Adipose tissue (tissue), 3 donors: ENCODE data around the gene STIL. TPM values are rescaled to one million over a fixed set of nuclear protein-coding genes. Genes with fewer than 3 reads are reported as not detected.
"Not testable (repeated sequence)": the region's sequence is repeated elsewhere in the genome, so short reads cannot be mapped to it uniquely, and the experiment has no call there.

Experiments
- H3K27ac ChIP-seq: one replicate; pipeline ENCODE4 v1.5.1; 2013; ENCODE audit warnings: low read depth, low read length
- WGBS, 3 donors: extraction: QIAGEN DNeasy Blood & Tissue Kit; methylation state at CpG; one replicate each; pipeline ENCODE4 v1.1.7; 2013; 5-methylcytosine and 5-hydroxymethylcytosine counted together
- polyA plus RNA-seq, 3 donors: library from polyadenylated mRNA; stranded (reverse); fragments of 200-250 nt; gene quantifications; one replicate each; pipeline ENCODE4 v1.2.3, GENCODE V29; 2013
- donor health status: healthy with polysubstance abuse.
- donor health status: Bipolar disorder and iron deficiency.
- donor health status: healthy.

STIL gene
- polyA plus RNA-seq, 3 donors: 0.22 to 0.56 (median 0.36) TPM

DNA sequence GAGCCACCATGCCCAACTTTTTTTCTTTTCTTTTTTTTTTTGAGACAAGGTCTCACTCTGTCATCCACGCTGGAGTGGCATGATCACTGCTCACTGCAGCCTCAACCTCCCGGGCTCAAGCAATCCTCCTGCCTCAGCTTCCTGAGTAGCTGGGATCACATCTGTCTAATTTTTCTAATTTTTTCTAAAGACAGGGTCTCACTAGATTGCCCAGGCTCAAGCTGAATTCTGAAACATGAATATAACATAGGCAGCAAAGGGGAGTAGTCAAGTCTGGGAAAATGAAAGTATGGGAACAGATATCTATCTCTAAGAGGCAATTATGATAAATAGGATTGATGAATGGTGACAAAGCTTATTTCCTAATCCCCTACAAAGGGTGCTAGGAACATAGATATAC is 12.3 kb upstream of the STIL start:
- 71 to 94% (median 90%) methylated on average over 2 of the region's 2 CpGs for WGBS, 3 donors
- no peak overlapping the region for H3K27ac ChIP-seq

DNA sequence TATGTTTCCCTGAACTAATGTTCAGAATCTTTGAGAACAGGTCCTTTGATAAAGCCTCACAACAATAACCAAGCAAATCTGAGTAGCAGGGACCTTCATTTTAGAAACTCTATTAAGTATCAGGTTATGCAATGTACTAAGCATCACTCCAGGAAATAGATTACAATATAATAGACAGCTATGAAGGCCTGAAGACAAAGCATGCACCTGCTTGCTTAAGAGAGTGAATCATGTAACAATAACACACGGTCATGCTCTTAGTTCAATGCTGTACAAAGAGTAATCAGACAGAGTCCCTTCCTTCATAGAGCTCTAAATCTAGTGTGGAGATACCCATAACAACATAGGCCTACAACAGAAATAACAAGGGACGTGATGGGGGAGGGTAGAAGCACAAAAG is 11.6 kb upstream of the STIL start:
- H3K27ac ChIP-seq: no peak overlapping the region
- WGBS, 3 donors: 63 to 74% (median 69%) methylated on average over 2 of the region's 2 CpGs

DNA sequence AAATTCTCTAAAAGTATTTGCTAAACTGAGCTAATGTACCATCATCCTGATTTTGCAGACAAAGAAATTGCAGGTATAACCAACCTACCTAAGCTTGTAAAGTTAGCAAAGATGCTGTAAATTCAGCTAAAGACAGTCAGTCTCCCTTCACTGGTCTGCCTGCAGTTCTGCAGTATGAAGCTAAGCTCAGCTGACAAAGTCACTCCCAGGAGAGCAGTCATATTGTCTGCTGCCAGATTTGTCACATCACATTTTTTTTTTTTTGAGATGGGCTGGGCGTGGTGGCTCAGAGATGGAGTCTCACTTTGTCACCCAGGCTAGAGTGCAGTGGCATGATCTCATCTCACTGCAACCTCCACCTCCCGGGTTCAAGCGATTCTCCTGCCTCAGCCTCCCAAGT is 10.7 kb upstream of the STIL start:
- no peak overlapping the region for H3K27ac ChIP-seq
- 90 to 93% (median 90%) methylated on average over 3 of the region's 3 CpGs for WGBS, 3 donors

DNA sequence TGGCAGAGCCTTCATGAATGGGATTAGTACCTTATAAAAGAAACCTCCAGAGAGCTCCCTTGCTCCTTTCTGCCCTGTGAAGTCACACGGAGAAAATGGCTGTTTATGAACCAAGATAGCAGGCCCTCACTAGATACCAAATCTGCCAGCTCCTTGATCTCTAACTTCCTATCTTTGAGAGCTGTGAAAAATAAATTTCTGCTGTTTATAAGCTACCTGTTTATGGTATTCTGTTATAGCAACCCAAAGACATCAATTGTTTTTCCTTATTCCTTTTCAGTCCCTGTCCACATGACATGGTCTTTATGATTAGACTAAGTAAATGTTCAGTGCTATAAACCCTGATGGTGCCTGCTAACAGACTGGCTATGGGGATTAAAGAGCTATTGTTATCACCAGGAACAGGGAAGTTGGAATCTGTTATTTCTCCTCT is 9.7 kb upstream of the STIL start:
- H3K27ac ChIP-seq: no peak overlapping the region
- 37 to 53% (median 43%) methylated on average over 1 of the region's 1 CpG for WGBS, 3 donors

DNA sequence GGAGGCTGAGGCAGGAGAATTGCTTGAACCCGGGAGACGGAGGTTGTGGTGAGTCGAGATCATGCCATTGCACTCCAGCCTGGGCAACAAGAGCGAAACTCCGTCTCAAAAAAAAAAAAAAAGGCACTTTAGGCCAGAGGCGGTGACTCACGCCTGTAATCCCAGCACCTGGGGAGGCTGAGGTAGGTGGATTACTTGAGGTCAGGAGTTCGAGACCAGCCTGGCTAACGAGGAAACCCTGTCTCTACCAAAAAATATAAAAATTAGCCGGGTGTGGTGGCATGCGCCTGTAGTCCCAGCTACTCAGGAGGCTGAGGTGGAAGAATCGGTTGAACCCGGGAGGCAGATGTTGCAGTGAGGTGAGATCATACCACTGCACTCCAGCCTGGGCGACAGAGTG is 6.0 kb upstream of the STIL start:
- 89 to 90% (median 90%) methylated on average over 13 to 14 of the region's 14 CpGs for WGBS, 3 donors
- not testable (repeated sequence) for H3K27ac ChIP-seq

DNA sequence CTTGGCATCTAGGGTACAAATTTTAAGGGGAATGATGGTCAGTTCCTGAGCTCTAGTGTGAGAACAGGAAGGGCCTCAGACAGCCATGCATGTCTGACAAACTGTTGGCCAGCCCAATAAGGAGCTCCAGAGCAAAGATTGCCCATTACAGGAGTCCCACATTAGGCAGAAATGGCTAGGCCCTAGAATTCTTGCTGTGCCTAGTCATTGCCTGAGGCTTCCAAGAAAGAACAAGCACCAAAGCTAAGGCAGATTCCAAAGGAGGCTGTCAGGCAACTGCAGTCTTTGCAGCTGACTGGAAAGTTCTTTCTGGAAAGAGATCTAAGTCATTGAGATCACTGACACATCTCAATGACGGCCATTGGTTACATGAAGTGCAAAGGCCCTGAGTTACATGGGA is 3.9 kb upstream of the STIL start:
- H3K27ac ChIP-seq: no peak overlapping the region
- 69 to 100% (median 86%) methylated on average over 1 of the region's 1 CpG for WGBS, 3 donors

DNA sequence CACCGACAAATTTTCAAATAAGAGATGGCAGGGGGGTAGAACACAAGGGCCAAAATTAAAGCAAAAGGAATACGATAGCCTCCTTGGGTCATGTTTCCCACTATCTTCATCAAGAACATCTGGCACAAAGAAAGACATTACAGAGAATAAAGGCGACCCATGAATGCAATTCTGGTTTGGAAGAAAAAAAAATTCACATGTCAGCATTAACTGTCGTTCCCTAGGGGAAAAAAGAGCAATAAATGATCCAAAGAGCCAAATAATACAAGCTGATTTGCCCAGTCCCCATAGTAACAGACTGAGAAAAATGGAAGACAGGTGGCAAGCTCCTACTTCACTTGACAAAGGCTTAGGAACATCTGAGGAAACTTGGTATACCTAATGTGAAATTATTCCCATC is 4.5 kb downstream of the STIL start:
- WGBS, 3 donors: 86 to 92% (median 86%) methylated on average over 4 of the region's 4 CpGs
- no peak overlapping the region for H3K27ac ChIP-seq

DNA sequence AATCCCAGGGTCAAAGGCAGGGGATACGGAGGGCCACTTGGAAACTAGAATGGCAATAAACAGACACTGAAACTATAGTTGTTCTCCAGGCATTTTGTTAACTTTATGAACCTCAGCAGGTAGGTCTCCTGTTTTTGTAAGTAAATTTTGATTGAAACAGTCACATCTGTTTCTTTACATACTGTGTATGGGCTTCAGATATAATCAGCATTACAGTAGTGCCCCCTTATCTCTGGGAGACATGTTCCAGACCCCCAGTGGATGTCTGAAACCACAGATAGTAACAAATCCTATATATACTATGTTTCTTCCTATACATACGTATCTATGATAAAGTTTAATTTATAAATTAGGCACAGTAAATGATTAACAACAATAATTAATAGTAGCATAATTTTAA is 11.5 kb downstream of the STIL start:
- no peak overlapping the region for H3K27ac ChIP-seq
- 94 to 97% (median 95%) methylated on average over 2 of the region's 2 CpGs for WGBS, 3 donors

DNA sequence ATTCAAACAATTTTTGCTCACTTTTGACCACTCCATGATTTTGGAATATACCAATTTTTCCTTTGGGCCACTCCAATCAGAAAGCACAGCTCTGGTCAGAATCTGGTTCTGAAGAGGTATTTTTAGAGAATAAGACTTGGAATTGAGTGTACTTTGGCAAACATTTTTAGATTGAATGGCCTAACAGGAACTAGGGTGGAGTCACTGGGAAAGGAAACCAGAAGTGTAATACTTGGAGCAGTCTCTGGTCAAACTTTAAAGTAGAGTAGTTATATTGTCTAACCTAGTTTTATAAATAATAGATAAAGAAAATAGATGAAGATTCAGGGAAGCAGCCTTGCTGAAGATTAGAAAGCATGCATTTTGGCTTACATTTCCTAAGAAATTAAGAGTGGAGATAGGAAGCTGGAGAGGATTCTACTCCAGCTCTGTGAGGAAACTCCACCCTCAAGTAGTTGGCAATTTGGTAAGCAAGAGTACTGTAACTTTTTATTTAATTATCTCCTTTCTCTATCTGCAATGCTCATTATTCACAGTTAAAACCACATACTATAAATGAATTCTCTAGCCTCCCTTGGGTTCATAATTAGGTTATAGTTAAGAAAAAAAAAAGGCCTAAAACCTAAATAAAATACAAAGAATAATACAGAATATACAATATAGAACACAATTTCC is 15.8 kb downstream of the STIL start:
- no peak overlapping the region for H3K27ac ChIP-seq

DNA sequence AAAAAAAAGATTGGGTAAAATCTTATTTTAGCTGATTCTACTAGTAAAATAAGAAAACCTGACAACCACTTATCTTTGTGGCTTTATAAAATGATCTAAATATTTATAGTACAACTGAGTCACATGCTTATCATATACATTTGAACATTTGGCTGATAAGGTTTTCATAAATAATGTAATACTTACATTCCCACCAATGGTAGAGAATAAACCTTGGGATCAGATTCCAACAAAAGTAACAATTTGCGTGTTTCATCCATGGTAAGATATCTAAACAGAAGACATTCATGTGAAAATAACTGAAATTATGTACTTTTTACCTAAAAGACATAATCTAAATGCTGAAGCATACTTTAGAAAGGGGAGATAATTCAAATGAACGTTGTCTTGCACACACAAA is 18.4 kb downstream of the STIL start:
- H3K27ac ChIP-seq: no peak overlapping the region
- 89 to 93% (median 92%) methylated on average over 2 of the region's 2 CpGs for WGBS, 3 donors

DNA sequence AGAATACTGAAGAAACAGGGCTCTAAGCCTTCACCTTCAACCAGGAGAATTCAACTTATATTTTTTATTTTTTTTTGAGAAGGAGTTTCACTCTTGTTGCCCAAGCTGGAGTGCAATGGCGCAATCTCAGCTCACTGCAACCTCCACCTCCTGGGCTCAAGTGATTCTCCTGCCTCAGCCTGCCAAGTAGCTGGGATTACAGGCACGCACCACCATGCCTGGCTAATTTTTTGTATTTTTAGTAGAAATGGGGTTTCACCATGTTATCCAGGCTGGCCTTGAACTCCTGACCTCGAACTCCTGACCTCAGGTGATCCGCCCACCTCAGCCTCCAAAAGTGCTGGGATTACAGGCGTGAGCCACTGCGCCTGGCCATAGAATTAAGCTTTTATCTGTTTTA is 19.1 kb downstream of the STIL start:
- not testable (repeated sequence) for H3K27ac ChIP-seq
- WGBS, 3 donors: 94 to 96% (median 95%) methylated on average over 6 of the region's 6 CpGs

DNA sequence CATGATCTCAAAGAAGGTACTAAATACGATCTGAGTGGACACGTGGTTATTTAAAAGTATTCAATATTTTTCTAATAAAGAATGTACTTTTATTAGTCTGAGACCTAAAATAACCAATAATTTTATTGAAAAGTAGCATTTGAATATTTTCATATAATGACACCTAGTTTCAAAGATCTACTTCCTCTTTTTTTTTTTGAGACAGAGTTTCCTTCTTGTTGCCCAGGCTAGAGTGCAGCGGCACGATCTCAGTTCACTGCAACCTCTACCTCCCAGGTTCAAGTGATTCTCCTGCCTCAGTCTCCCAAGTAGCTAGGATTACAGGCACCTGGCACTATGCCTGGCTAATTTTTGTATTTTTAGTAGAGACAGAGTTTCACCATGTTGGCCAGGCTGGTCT is 25.8 kb downstream of the STIL start:
- 70 to 94% (median 83%) methylated on average over 4 of the region's 4 CpGs for WGBS, 3 donors

DNA sequence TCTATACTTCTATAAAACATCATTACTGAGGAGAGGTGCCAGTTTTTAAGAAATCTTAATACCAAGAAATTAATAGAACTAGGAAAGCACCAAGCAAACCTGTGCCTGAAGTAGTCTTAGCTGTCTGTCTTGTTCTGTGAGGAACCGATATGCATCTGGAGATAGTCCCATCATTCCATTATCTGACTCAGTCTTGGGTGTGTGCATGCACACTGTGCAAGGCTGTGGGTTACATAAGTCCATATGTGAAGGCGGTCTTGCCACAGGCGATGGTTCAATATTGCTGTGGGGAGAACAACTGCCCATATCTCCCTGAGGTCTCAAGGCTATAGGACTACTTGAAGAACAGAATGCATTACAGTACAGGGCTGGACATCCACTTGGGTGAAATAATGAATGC is 33.8 kb downstream of the STIL start:
- whole genome bisulfite sequencing, 3 donors: 90 to 98% (median 94%) methylated on average over 3 of the region's 3 CpGs
- H3K27ac ChIP-seq: no peak overlapping the region

More for the DNA sequence above, 25.8 kb downstream of the STIL start:
- H3K27ac ChIP-seq: not testable (repeated sequence)

DNA sequence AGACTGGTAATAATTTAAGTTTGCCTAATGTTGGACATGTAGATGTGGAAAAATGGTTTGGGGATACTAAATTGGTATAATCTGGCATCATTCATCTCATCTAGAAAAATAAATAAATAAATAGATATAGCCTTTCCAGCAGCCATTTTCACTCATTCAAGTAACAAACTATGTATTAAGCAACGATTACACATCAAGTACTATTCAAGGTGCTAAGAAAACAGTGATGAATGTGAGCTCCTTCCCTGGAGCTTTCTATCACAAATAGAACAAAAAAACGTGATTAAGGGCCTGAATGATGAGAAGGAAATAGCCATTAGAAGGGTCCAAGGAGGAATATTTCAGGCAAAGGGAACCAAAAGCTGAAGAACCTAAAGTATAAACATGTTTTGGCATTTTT is 37.1 kb downstream of the STIL start:
- WGBS, 3 donors: 87 to 93% (median 88%) methylated on average over 2 of the region's 2 CpGs
- no peak overlapping the region for H3K27ac ChIP-seq

DNA sequence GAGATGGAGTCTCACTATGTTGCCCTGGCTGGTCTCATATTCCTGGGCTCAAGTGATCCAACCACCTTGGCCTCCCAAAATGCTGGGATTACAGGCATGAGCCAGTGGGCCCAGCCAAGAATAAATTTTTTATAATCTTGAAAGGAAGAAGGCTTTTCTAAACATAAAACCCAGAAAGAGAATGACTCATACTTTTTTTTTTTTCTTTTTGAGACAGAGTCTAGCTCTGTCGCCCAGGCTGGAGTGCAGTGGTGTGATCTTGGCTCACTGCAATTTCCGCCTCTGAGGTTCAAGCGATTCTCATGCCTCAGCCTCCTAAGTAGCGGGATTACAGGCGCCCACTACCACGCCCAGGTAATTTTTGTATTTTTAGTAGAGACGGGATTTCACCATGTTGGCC is 38.1 kb downstream of the STIL start:
- not testable (repeated sequence) for H3K27ac ChIP-seq
- 95 to 98% (median 97%) methylated on average over 7 of the region's 7 CpGs for WGBS, 3 donors

DNA sequence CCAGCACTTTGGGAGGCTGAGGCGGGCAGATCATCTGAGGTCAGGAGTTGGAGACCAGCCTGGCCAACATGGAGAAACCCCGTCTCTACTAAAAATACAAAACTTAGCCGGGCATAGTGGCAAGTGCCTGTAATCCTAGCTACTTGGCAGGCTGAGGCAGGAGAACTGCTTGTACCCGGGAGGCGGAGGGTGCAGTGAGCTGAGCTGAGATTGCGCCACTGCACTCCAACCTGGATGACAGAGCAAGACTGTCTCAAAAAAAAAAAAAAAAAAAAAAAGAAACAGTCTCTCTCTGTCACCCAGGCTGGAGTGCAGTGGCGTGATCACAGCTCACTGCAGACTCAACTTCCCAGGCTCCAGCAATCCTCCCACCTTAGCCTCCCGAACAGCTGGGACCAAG is 48.4 kb downstream of the STIL start:
- H3K27ac ChIP-seq: not testable (repeated sequence)
- 89 to 96% (median 94%) methylated on average over 8 of the region's 8 CpGs for WGBS, 3 donors

DNA sequence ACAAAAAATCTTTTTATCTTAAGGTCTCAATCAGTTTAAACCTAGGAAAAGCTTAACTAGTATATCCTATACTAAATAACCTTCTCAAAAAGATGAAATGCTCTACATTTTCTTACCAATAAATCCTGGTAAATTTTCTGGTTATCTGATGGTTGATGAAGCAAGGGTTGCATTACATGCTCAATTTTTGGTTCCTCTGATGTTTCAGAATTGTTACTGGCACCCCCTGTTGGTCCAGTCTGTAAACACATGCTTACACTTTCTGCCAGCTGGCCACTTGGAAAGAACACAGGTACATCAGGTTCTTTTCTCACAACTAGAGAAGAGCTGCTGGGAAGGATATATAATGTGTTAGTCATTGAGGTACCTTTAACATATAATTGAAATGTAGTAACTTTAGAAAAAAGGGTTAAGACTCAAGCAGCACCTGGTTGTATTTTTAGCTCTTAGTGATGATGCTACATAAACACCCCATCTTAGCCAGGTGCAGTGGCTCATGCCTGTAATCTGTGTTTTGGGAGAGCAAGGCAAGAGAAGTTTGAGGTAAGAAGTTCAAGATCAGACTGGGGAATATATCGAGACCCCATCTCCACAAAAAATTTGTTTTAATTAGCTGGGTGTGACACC is 51.0 kb downstream of the STIL start:
- 85 to 98% (median 93%) methylated on average over 1 of the region's 1 CpG for WGBS, 3 donors
- no peak overlapping the region for H3K27ac ChIP-seq

DNA sequence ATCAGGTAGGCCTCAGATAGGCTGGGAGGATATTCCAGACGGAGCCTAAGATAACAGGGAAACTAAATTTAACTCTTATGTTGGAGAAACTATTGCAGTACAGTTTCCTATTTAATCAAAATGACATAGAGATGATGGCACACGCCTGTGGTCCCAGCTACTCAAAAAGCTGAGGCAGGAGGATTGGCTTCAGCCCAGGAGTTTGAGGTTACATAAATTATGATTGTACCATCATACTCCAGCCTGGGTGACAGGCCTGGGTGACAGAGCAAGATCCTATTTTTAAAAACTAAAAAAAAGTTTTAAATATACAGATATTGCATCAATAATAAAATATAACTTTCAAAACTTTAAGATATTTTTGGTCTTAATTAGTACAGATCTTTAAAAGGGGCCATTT is 56.7 kb downstream of the STIL start:
- WGBS, 3 donors: 46 to 67% (median 57%) methylated on average over 2 of the region's 2 CpGs
- H3K27ac ChIP-seq: no peak overlapping the region

DNA sequence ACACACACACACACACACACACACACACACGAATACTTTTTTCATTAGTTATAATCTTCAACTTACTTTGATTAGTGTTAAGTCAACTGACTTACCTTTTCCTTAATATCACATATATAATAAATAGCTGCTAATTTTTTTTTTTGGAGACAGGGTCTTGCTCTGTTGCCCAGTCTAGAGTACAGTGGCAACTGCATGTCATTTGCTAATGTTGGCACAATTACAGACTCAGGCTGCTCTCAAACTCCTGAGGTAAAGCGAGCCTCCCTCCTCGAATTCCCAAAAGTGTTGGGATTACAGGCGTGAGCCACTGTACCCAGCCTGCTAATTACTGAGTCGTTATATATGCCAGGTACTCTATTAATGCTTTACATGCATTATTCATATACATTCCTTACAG is 61.2 kb downstream of the STIL start:
- H3K27ac ChIP-seq: no peak overlapping the region
- WGBS, 3 donors: 91 to 98% (median 95%) methylated on average over 5 of the region's 5 CpGs

DNA sequence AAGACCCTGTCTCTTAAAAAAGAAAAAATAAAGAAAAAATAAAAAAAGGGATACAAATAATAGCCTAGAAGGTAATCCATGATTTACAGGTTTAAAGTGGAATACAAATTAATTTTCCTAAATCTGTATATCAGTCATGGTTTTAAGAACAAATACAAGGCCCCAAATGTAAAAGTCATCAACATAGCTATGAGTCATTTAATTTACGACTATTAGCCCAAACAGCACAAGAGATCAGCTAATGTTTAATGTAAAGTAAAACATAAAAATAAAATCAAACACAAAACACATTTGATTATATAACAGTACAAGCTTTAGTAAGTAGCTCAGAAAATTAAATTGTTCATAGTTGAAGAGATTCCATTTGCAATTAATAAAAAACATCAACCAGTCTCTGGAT is 61.6 kb downstream of the STIL start:
- 92 to 96% (median 94%) methylated on average over 1 of the region's 1 CpG for WGBS, 3 donors
- no peak overlapping the region for H3K27ac ChIP-seq
